H1 (cell line): ENCODE data around the gene RBM15B. TPM values are rescaled to one million over a fixed set of nuclear protein-coding genes. Genes with fewer than 3 reads are reported as not detected.

Experiments
- TCF12 ChIP-seq: IDR thresholded peaks from 2 replicates; pipeline ENCODE4 v1.6.1; 2011; ENCODE audit warnings: low read depth, mild to moderate bottlenecking, low read length
- polyA plus RNA-seq, 7 experiments: library from polyadenylated mRNA; depleted of rRNA in 3 of 7; stranded (reverse) in 5 of 7; unstranded in 2 of 7; fragments of >200 nt in 5 of 7; fragments of 200-250 nt in 2 of 7; gene quantifications; 1 replicate in 5 of 7; 2 replicates in 1 of 7; 4 replicates in 1 of 7; pipeline versions ENCODE4 v1.2.1 to v1.2.3, GENCODE V29; 2011 to 2013; ENCODE audit warnings: missing spikeins in 2 of 7, mixed read lengths in 2 of 7
- total RNA-seq: library from RNA; stranded (reverse); fragmentation: NEBNext Ultra II Directional; extraction: Animal tissue kit (Norgen Biotek cat#: 25700); gene quantifications from 2 replicates; pipeline ENCODE4 v1.2.1, GENCODE V29; 2021

Gene RBM15B
- total and polyA plus RNA-seq, 2 of the 8 experiments (the other 6 are each of a cell fraction or from before 2014, with no cell fraction given): 22.2 to 59.1 TPM

- TF ChIP-seq TCF12: no peak
These were observed 35.0 kb upstream of the RBM15B start (continued) for GRCh38 chr3:51355891-51356578.
